SK-N-MC (cell line): ENCODE data around the gene BAHD1.
A peak's percentile ranks its signal among the peaks of the same experiment; 100 is the strongest.

Experiments
- DNase-seq: peaks from one replicate; pipeline ENCODE4 v3.0.0-alpha.2; 2011; ENCODE audit warnings: low read depth, low spot score
- H3K27ac ChIP-seq: fragments of 200-600 bp; sonication (generic); 2 replicates; pipeline ENCODE4 v1.5.1; 2016; ENCODE audit warnings: mixed run types
- H3K36me3 ChIP-seq: fragments of 200-600 bp; sonication (generic); 2 replicates; pipeline ENCODE4 v1.6.1; 2017; ENCODE audit warnings: antibody characterized with exemption, low read length, mixed read lengths; ENCODE audit not compliant: insufficient read depth
- H3K4me3 ChIP-seq: fragments of 200-600 bp; sonication (generic); 2 replicates; pipeline ENCODE4 v1.5.1; 2016
- H3K9ac ChIP-seq: fragments of 200-600 bp; sonication (generic); 2 replicates; pipeline ENCODE4 v1.8.0; 2017; ENCODE audit warnings: mixed run types, mixed read lengths; ENCODE audit not compliant: insufficient read length
- H3K9me3 ChIP-seq: fragments of 200-600 bp; sonication (generic); 2 replicates; pipeline ENCODE4 v1.6.1; 2017; ENCODE audit warnings: low read depth, mild to moderate bottlenecking, antibody characterized with exemption, low read length, moderate library complexity, mixed read lengths
- EZH2 ChIP-seq: fragments of 200-600 bp; sonication (generic); IDR thresholded peaks from one replicate; pipeline ENCODE4 v1.6.1; 2017; ENCODE audit warnings: antibody characterized with exemption
- FOXP2 ChIP-seq: optimal IDR thresholded peaks from 2 replicates; pipeline ENCODE3; 2011; ENCODE audit warnings: mild to moderate bottlenecking, moderate library complexity; ENCODE audit not compliant: insufficient read depth; ENCODE audit errors: extremely low read length, control extremely low read depth
- POLR2AphosphoS5 ChIP-seq: IDR thresholded peaks from 2 replicates; pipeline ENCODE4 v1.6.1; 2012; ENCODE audit warnings: mild to moderate bottlenecking, low read depth, low read length, borderline replicate concordance

The BAHD1 gene

GRCh38 chr15:40459391-40460015 is 18.8 kb downstream of the BAHD1 start:
- no peak for DNase-seq
- Histone ChIP-seq H3K4me3 (no peak overlapping the region), H3K27ac (no peak overlapping the region), H3K9ac (no peak overlapping the region), H3K9me3 (no peaks in the 10 kb centered on the region), H3K36me3 (peaks cover 26% of the 10 kb centered on the region; the same call in 1 of the 2 replicates)
- TF ChIP-seq POLR2AphosphoS5, result no peak

GRCh38 chr15:40460404-40460803 is 19.7 kb downstream of the BAHD1 start:
- Histone ChIP-seq H3K27ac (no peak overlapping the region), H3K9ac (no peak overlapping the region), H3K4me3 (no peak overlapping the region), H3K36me3 (peaks cover 35% of the 10 kb centered on the region; the same call in 1 of the 2 replicates), H3K9me3 (no peaks in the 10 kb centered on the region)
- no peak for TF ChIP-seq POLR2AphosphoS5
- no peak for TF ChIP-seq FOXP2
- no peak for TF ChIP-seq EZH2
- no peak for DNase-seq

GRCh38 chr15:40461958-40462357 is 21.2 kb downstream of the BAHD1 start:
- H3K27ac ChIP-seq, result no peak overlapping the region
- H3K4me3 ChIP-seq, result no peak overlapping the region
- H3K36me3 ChIP-seq, result peaks cover 42% of the 10 kb centered on the region; the same call in 1 of the 2 replicates
- DNase-seq, result no peak
- no peaks in the 10 kb centered on the region for H3K9me3 ChIP-seq
- TF ChIP-seq POLR2AphosphoS5, result no peak
- no peak for TF ChIP-seq FOXP2
- TF ChIP-seq EZH2, result no peak
- H3K9ac ChIP-seq, result no peak overlapping the region

- no peak overlapping the region for H3K27ac ChIP-seq
- no peak for TF ChIP-seq FOXP2
- no peak for TF ChIP-seq POLR2AphosphoS5
- TF ChIP-seq EZH2, result no peak
- no peak overlapping the region for H3K4me3 ChIP-seq
- no peak overlapping the region for H3K9ac ChIP-seq
- H3K36me3 ChIP-seq, result peaks cover 42% of the 10 kb centered on the region; the same call in 1 of the 2 replicates
- DNase-seq, result no peak
- H3K9me3 ChIP-seq, result no peaks in the 10 kb centered on the region
Measured at GRCh38 chr15:40463279-40463678, 22.5 kb downstream of the BAHD1 start.

GRCh38 chr15:40463886-40464545 is 23.3 kb downstream of the BAHD1 start:
- H3K36me3 ChIP-seq, result peaks cover 39% of the 10 kb centered on the region; the same call in 1 of the 2 replicates
- TF ChIP-seq FOXP2, result no peak
- no peak for TF ChIP-seq EZH2
- TF ChIP-seq POLR2AphosphoS5, result no peak

GRCh38 chr15:40464595-40465185 is 23.9 kb downstream of the BAHD1 start:
- H3K36me3 ChIP-seq, result peaks cover 37% of the 10 kb centered on the region; the same call in 1 of the 2 replicates
- H3K4me3 ChIP-seq, result no peak overlapping the region
- H3K9ac ChIP-seq, result no peak overlapping the region
- TF ChIP-seq FOXP2 (no peak), POLR2AphosphoS5 (no peak), EZH2 (no peak)
- H3K9me3 ChIP-seq, result no peaks in the 10 kb centered on the region
- no peak for DNase-seq
- H3K27ac ChIP-seq, result no peak overlapping the region

More at GRCh38 chr15:40463886-40464545, 23.3 kb downstream of the BAHD1 start:
- Histone ChIP-seq H3K27ac (no peak overlapping the region), H3K9me3 (no peaks in the 10 kb centered on the region), H3K9ac (no peak overlapping the region), H3K4me3 (no peak overlapping the region)
- DNase-seq, result no peak

GRCh38 chr15:40465939-40466338 is 25.2 kb downstream of the BAHD1 start:
- no peak overlapping the region for H3K4me3 ChIP-seq
- TF ChIP-seq FOXP2 (no peak), POLR2AphosphoS5 (no peak), EZH2 (no peak)
- no peaks in the 10 kb centered on the region for H3K9me3 ChIP-seq
- no peak overlapping the region for H3K27ac ChIP-seq
- no peak overlapping the region for H3K9ac ChIP-seq
- peaks cover 37% of the 10 kb centered on the region; the same call in 1 of the 2 replicates for H3K36me3 ChIP-seq
- no peak for DNase-seq

- no peak overlapping the region for H3K4me3 ChIP-seq
- H3K9me3 ChIP-seq, result no peaks in the 10 kb centered on the region
- H3K36me3 ChIP-seq, result peaks cover 37% of the 10 kb centered on the region; the same call in 1 of the 2 replicates
- DNase-seq, result no peak
- TF ChIP-seq POLR2AphosphoS5 (no peak), EZH2 (no peak), FOXP2 (no peak)
- H3K27ac ChIP-seq, result 0 out of 2 replicates have a peak overlapping the region, but pooled peaks have one; percentile 36
- no peak overlapping the region for H3K9ac ChIP-seq
Measured at GRCh38 chr15:40466426-40467260, 25.9 kb downstream of the BAHD1 start.
